HFF-Myc (cell line): ENCODE data around the gene ACTN4.

Source experiments
- DNase-seq: peaks from one replicate; pipeline ENCODE4 v3.0.0-alpha.2; 2011; ENCODE audit warnings: low read depth; ENCODE audit errors: extremely low read depth
- H3K4me3 ChIP-seq: replicated peaks from 2 replicates; pipeline ENCODE4 v1.5.1; 2011; ENCODE audit warnings: low read depth, mild to moderate bottlenecking, control low read depth, low read length
- TF ChIP-seq, protein P1 (sequence below): IDR thresholded peaks from 2 replicates; pipeline ENCODE4 v1.5.1; 2012; ENCODE audit warnings: mild to moderate bottlenecking, low read depth, low read length, control low read depth; ENCODE audit errors: missing control alignments

The ACTN4 gene

DNA sequence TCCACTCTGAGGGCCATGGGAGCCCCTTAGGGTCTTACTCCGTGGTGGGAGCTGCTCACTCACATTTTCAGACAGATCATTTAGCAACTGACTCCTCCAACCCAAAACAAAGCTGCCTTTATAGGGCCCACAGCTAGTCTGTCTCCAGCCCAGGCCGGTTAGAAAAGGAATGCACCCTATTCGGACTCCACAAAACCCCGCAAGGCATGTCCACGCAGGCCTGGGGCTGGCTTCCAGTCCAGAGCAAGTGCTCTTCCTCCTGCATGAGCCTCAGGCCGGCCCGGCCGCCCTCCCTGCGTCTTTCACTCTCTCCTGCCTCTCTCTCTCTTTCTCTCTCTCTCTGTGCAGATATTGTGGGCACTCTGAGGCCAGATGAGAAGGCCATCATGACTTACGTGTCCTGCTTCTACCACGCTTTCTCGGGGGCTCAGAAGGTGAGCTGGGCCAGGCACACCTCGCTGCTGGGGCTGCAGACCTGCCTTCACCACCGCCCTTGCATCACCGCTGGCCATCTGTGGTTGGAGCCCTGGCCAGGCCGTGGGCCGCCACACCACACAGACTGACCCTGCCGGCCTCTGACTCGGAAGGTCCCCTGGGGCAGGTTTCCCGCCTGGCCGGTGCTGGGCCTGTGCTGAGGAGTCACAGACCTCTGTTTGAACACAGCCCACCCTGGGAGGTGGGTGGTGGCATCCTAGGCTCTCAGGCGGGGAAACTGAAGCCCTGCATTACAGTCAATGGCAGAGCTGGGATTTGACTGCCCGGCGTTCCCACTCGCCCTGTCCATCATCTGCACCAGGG is 63.7 kb downstream of the ACTN4 start:
- H3K4me3 ChIP-seq: no peak overlapping the region
- no peak for DNase-seq
- TF ChIP-seq, protein P1, sequence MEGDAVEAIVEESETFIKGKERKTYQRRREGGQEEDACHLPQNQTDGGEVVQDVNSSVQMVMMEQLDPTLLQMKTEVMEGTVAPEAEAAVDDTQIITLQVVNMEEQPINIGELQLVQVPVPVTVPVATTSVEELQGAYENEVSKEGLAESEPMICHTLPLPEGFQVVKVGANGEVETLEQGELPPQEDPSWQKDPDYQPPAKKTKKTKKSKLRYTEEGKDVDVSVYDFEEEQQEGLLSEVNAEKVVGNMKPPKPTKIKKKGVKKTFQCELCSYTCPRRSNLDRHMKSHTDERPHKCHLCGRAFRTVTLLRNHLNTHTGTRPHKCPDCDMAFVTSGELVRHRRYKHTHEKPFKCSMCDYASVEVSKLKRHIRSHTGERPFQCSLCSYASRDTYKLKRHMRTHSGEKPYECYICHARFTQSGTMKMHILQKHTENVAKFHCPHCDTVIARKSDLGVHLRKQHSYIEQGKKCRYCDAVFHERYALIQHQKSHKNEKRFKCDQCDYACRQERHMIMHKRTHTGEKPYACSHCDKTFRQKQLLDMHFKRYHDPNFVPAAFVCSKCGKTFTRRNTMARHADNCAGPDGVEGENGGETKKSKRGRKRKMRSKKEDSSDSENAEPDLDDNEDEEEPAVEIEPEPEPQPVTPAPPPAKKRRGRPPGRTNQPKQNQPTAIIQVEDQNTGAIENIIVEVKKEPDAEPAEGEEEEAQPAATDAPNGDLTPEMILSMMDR: no peak

DNA sequence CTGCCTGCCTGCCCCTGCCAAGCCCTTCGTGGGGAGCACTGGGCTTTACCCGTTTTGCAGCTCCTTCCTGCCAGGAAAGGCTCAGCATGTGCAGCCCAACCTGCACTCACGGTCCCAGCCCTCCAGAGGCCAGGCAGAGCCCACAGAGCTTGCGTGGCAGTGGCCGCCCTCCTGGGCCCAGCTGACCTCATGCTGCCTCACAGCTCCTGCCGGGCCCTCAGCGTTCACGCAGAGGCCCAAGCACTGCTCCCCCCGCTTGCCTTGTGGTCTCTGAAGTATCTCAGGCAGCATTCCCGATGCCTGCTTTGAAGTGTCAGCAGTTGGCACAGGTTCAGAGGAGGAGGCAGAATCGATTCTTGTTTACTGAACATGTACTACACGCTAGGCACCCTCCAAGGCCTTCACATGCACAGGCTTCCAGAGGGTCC is 64.3 kb downstream of the ACTN4 start:
- H3K4me3 ChIP-seq: no peak overlapping the region
- DNase-seq: no peak
- TF ChIP-seq, protein P1: no peak

DNA sequence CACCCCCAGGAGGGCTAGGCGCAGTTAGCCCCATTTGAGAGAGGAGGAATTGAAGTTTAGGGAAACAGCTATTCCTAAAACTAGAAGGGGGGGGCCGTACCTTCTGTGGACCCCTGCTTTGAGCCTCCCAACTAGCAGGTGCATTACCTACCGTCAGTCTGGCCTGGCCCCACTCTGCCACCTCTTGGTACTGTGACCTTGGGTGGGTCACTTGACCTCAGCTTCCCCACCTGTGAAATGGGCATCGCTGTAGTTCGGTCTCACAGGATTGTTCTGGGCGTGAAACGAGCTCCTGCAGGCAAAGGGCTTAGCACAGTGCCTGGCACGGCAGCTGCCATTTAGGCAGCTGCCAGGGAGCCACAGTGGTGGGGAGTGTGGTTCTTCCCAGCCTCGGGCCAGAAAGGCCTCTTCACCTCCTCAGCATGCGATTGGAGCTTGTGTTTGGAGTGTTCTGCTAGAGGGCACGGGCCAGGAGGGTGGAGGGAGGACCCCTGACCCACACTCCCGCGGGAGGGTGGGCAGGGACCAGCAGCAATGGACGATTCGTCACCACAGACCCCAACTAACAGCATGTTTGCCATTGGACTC is 64.8 kb downstream of the ACTN4 start:
- H3K4me3 ChIP-seq: no peak overlapping the region
- TF ChIP-seq, protein P1: no peak
- no peak for DNase-seq

DNA sequence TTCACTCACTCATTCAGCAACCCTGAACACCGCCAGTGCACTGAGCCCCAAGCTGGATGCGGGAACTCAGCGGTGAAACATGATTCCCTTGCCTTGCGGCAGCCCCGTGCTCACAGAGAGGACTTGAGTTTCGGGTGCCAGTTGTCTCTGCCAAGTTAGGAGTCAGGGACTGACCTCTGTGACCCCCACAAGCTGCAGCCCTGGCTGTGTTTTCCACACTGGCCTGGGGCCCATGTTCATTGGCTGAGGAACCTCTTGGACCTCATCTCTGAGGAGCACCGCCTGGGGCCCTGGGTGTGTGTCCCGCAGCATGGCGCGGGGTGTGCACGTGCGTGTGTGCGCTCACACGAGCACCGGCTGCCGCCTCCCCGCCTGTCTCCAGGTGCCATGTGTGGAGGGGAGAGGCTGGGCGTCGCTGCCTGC is 65.8 kb downstream of the ACTN4 start:
- H3K4me3 ChIP-seq: no peak overlapping the region
- DNase-seq: no peak
- TF ChIP-seq, protein P1: no peak

DNA sequence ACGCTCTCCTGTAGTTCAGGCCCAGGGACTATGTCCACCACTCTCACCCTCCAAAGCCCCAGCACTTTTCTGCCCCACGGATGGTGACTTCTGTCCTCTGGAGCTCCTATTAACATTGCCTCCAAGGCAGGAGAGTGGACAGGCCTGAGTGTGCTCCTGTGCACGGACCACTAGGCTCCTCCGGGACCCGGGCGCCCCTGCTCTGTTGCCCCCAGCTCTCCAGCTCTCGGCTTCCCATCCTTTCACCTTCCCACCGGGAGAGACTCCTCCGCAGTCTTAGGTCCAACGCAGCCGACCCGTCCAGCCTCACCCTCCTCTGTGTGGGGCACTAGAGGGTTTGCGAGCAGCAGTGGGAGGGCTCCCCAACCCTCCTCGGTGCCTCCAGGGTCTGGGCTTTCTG is 66.4 kb downstream of the ACTN4 start:
- H3K4me3 ChIP-seq: no peak overlapping the region
- TF ChIP-seq, protein P1: no peak
- no peak for DNase-seq

DNA sequence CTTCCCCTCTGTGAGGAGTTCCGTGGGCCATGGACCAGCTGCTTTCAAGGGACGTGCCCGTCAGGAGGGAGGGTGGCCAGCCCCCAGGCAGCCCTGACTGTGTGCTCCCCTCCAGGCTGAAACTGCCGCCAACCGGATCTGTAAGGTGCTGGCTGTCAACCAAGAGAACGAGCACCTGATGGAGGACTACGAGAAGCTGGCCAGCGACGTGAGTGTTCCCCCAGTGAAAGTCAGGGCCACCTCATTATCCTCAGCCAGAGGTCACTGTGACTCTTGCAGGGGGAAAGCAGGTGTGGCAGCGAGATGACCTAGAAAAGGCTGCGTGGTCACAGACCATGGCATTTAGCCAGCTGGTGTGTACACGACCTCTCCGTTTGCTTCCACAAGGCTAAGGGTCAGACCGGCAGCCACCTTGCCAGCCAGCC is 66.9 kb downstream of the ACTN4 start:
- TF ChIP-seq, protein P1: no peak
- no peak for DNase-seq
- H3K4me3 ChIP-seq: no peak overlapping the region
